Stimulated activated CD4-positive, alpha-beta T cell treated with anti-CD3 and anti-CD28 coated beads, Interleukin-12 subunit alpha, Interleukin-12 subunit beta, amount 100 ng/mL, for 4 hours (primary cell): ENCODE results near the gene ITM2B.

Source experiments
- DNase-seq: peaks from one replicate; pipeline ENCODE4 v3.0.0-alpha.2; 2020

Gene ITM2B

GRCh38 chr13:48316826-48317510 lies 84.0 kb downstream of the ITM2B start:
- DNase-seq: no peak

GRCh38 chr13:48317511-48318376 lies 84.7 kb downstream of the ITM2B start:
- no peak for DNase-seq

GRCh38 chr13:48318377-48318811 lies 85.4 kb downstream of the ITM2B start:
- no peak for DNase-seq

- no peak for DNase-seq
Observed at GRCh38 chr13:48318821-48319511, 86.0 kb downstream of the ITM2B start.
